ENCODE results near the gene ZNF580. TPM values are rescaled to one million over a fixed set of nuclear protein-coding genes. Genes with fewer than 3 reads are reported as not detected.

The ZNF580 gene
- total RNA-seq, 5 donors from 2014 or later (not counting 1 experiment from before 2014, with no cell fraction given): 44.6 to 116 (median 94.2) TPM

- WGBS (ENCODE audit: insufficient coverage): 91% methylated on average over 4 of the region's 5 CpGs
Measured at GRCh38 chr19:55609326-55609725, 31.5 kb upstream of the ZNF580 start.

GRCh38 chr19:55611300-55611982 is 29.4 kb upstream of the ZNF580 start:
- DNase-seq: no peak
- ATAC-seq (replicated peaks in 1 of 4): no peak
- 85% methylated on average over 7 of the region's 15 CpGs for WGBS (ENCODE audit: insufficient coverage)
- Histone ChIP-seq H3K9me3 (no peaks in the 10 kb centered on the region), H3K4me3 (ENCODE audit: control insufficient read depth in 1 of 2, extremely low read depth in 1 of 2, low read length in 1 of 2) (no peak overlapping the region), H3K4me1 (ENCODE audit: control insufficient read depth in 1 of 2, extremely low read depth in 1 of 2, insufficient read depth in 2 of 2, low read length in 2 of 2) (peaks cover 6 to 25% of the 10 kb centered on the region in 2 experiments), H3K27ac (ENCODE audit: low read length) (no peak overlapping the region), H3K27me3 (replicated peaks in 1 of 2; ENCODE audit: control insufficient read depth in 2 of 2, extremely low read depth in 1 of 2, insufficient read depth in 2 of 2, low read length in 1 of 2) (no peaks in the 10 kb centered on the region), H3K36me3 (ENCODE audit: control insufficient read depth in 2 of 2, extremely low read depth in 1 of 2, insufficient read depth in 1 of 2, low read length in 1 of 2) (peaks cover 2 to 24% of the 10 kb centered on the region in 2 donors)
- peaks cover 52 to 62% (median 53%) of the 10 kb centered on the region in 3 donors for H3K4me1 Mint-ChIP-seq
- CTCF ChIA-PET: interaction anchor here in 1 of 2 donors (0.6 to 1.9 kb wide), 2 partner anchors 13 to 21 kb away, joined by 3 to 4 read pairs; partner anchors contain the start of gene ZNF784
- POLR2A ChIA-PET: no interaction called here
- H3K9me3 Mint-ChIP-seq: no peaks in the 10 kb centered on the region
- peaks cover 24% of the 10 kb centered on the region for H3K36me3 Mint-ChIP-seq
- no peak overlapping the region for H3K27ac Mint-ChIP-seq
- H3K4me3 Mint-ChIP-seq: no peak overlapping the region
- no peaks in the 10 kb centered on the region for H3K27me3 Mint-ChIP-seq

More at GRCh38 chr19:55609326-55609725, 31.5 kb upstream of the ZNF580 start:
- DNase-seq (no peak), ATAC-seq (replicated peaks in 1 of 4) (no peak)
- H3K4me1 Mint-ChIP-seq: peaks cover 65 to 77% (median 66%) of the 10 kb centered on the region in 3 donors
- Histone ChIP-seq H3K4me3 (ENCODE audit: control insufficient read depth in 1 of 2, extremely low read depth in 1 of 2, low read length in 1 of 2) (no peak overlapping the region), H3K4me1 (ENCODE audit: control insufficient read depth in 1 of 2, extremely low read depth in 1 of 2, insufficient read depth in 2 of 2, low read length in 2 of 2) (peaks cover 10 to 40% of the 10 kb centered on the region in 2 experiments), H3K27ac (ENCODE audit: low read length) (no peak overlapping the region), H3K27me3 (replicated peaks in 1 of 2; ENCODE audit: control insufficient read depth in 2 of 2, extremely low read depth in 1 of 2, insufficient read depth in 2 of 2, low read length in 1 of 2) (no peaks in the 10 kb centered on the region), H3K9me3 (no peaks in the 10 kb centered on the region), H3K36me3 (ENCODE audit: control insufficient read depth in 2 of 2, extremely low read depth in 1 of 2, insufficient read depth in 1 of 2, low read length in 1 of 2) (peaks cover 0 to 19% of the 10 kb centered on the region in 2 donors)
- ChIA-PET POLR2A (no interaction called here), CTCF (no interaction called here)
- no peak overlapping the region for H3K4me3 Mint-ChIP-seq
- H3K27me3 Mint-ChIP-seq: no peaks in the 10 kb centered on the region
- H3K9me3 Mint-ChIP-seq: no peaks in the 10 kb centered on the region
- peaks cover 24% of the 10 kb centered on the region for H3K36me3 Mint-ChIP-seq
- no peak overlapping the region for H3K27ac Mint-ChIP-seq

- Histone ChIP-seq H3K9me3 (no peaks in the 10 kb centered on the region), H3K27ac (ENCODE audit: low read length) (no peak overlapping the region), H3K27me3 (replicated peaks in 1 of 2; ENCODE audit: control insufficient read depth in 2 of 2, extremely low read depth in 1 of 2, insufficient read depth in 2 of 2, low read length in 1 of 2) (no peaks in the 10 kb centered on the region), H3K4me3 (ENCODE audit: control insufficient read depth in 1 of 2, extremely low read depth in 1 of 2, low read length in 1 of 2) (no peak overlapping the region), H3K4me1 (ENCODE audit: control insufficient read depth in 1 of 2, extremely low read depth in 1 of 2, insufficient read depth in 2 of 2, low read length in 2 of 2) (peaks cover under 1 to 19% of the 10 kb centered on the region in 2 experiments), H3K36me3 (ENCODE audit: control insufficient read depth in 2 of 2, extremely low read depth in 1 of 2, insufficient read depth in 1 of 2, low read length in 1 of 2) (peaks cover 5 to 30% of the 10 kb centered on the region in 2 donors)
- ATAC-seq (replicated peaks in 1 of 4) (no peak), DNase-seq (no peak)
- no peak overlapping the region for H3K27ac Mint-ChIP-seq
- 94% methylated on average over 2 of the region's 3 CpGs for WGBS (ENCODE audit: insufficient coverage)
- no peaks in the 10 kb centered on the region for H3K27me3 Mint-ChIP-seq
- H3K9me3 Mint-ChIP-seq: no peaks in the 10 kb centered on the region
- ChIA-PET CTCF (interaction anchor here in 1 of 2 donors (1.9 kb wide), 1 partner anchor 21 kb away, joined by 4 read pairs; no protein-coding TSS in a partner anchor), POLR2A (no interaction called here)
- peaks cover 27% of the 10 kb centered on the region for H3K36me3 Mint-ChIP-seq
- no peak overlapping the region for H3K4me3 Mint-ChIP-seq
- H3K4me1 Mint-ChIP-seq: peaks cover 45 to 56% (median 46%) of the 10 kb centered on the region in 3 donors
Measured at GRCh38 chr19:55611983-55612645, 28.7 kb upstream of the ZNF580 start.

GRCh38 chr19:55613396-55613795 is 27.4 kb upstream of the ZNF580 start:
- no peaks in the 10 kb centered on the region for H3K9me3 ChIP-seq
- no peak overlapping the region for H3K4me3 ChIP-seq (ENCODE audit: control insufficient read depth in 1 of 2, extremely low read depth in 1 of 2, low read length in 1 of 2)
- peaks cover 30% of the 10 kb centered on the region for H3K36me3 Mint-ChIP-seq
- H3K27ac Mint-ChIP-seq: no peak overlapping the region
- CTCF ChIA-PET: no interaction called here
- no peaks in the 10 kb centered on the region for H3K27me3 ChIP-seq (replicated peaks in 1 of 2; ENCODE audit: control insufficient read depth in 2 of 2, extremely low read depth in 1 of 2, insufficient read depth in 2 of 2, low read length in 1 of 2)
- peaks cover 5 to 38% of the 10 kb centered on the region in 2 donors for H3K36me3 ChIP-seq (ENCODE audit: control insufficient read depth in 2 of 2, extremely low read depth in 1 of 2, insufficient read depth in 1 of 2, low read length in 1 of 2)
- no peak overlapping the region for H3K27ac ChIP-seq (ENCODE audit: low read length)
- H3K4me1 Mint-ChIP-seq: peaks cover 36 to 43% (median 37%) of the 10 kb centered on the region in 3 donors
- H3K9me3 Mint-ChIP-seq: no peaks in the 10 kb centered on the region
- H3K4me1 ChIP-seq (ENCODE audit: control insufficient read depth in 1 of 2, extremely low read depth in 1 of 2, insufficient read depth in 2 of 2, low read length in 2 of 2): peaks cover 0 to 15% of the 10 kb centered on the region in 2 experiments
- DNase-seq (no peak), ATAC-seq (replicated peaks in 1 of 4) (no peak)
- POLR2A ChIA-PET: no interaction called here
- H3K4me3 Mint-ChIP-seq: no peak overlapping the region
- 98% methylated on average over 10 of the region's 27 CpGs for WGBS (ENCODE audit: insufficient coverage)
- no peaks in the 10 kb centered on the region for H3K27me3 Mint-ChIP-seq

- CTCF ChIA-PET: no interaction called here
Measured at GRCh38 chr19:55613930-55614710, 26.7 kb upstream of the ZNF580 start.

More at GRCh38 chr19:55613930-55614710, 26.7 kb upstream of the ZNF580 start:
- no peaks in the 10 kb centered on the region for H3K9me3 Mint-ChIP-seq
- peaks cover 27% of the 10 kb centered on the region for H3K36me3 Mint-ChIP-seq
- H3K27ac Mint-ChIP-seq: no peak overlapping the region
- DNase-seq: no peak
- POLR2A ChIA-PET: no interaction called here
- no peak overlapping the region for H3K27ac ChIP-seq (ENCODE audit: low read length)
- no peak overlapping the region for H3K4me3 Mint-ChIP-seq
- peaks cover 29 to 38% (median 34%) of the 10 kb centered on the region in 3 donors for H3K4me1 Mint-ChIP-seq
- no peaks in the 10 kb centered on the region for H3K27me3 ChIP-seq (replicated peaks in 1 of 2; ENCODE audit: control insufficient read depth in 2 of 2, extremely low read depth in 1 of 2, insufficient read depth in 2 of 2, low read length in 1 of 2)
- peaks cover 5 to 34% of the 10 kb centered on the region in 2 donors for H3K36me3 ChIP-seq (ENCODE audit: control insufficient read depth in 2 of 2, extremely low read depth in 1 of 2, insufficient read depth in 1 of 2, low read length in 1 of 2)
- no peaks in the 10 kb centered on the region for H3K27me3 Mint-ChIP-seq
- 98% methylated on average over 39 of the region's 75 CpGs for WGBS (ENCODE audit: insufficient coverage)
- H3K4me3 ChIP-seq (ENCODE audit: control insufficient read depth in 1 of 2, extremely low read depth in 1 of 2, low read length in 1 of 2): no peak overlapping the region
- peaks cover 0 to 15% of the 10 kb centered on the region in 2 experiments for H3K4me1 ChIP-seq (ENCODE audit: control insufficient read depth in 1 of 2, extremely low read depth in 1 of 2, insufficient read depth in 2 of 2, low read length in 2 of 2)
- no peak for ATAC-seq (replicated peaks in 1 of 4)
- no peaks in the 10 kb centered on the region for H3K9me3 ChIP-seq

Measured in T-cell (primary cell).